IgD-negative memory B cell (primary cell): Measurements from ENCODE around the gene PAX7. TPM values are rescaled to one million over a fixed set of nuclear protein-coding genes. Genes with fewer than 3 reads are reported as not detected.

Experiments used
- H3K27ac Mint-ChIP-seq, 3 donors: one replicate each; pipeline ENCODE4 v1.8.0; 2020 to 2022; ENCODE audit warnings: mild to moderate bottlenecking in 3 of 3, mixed read lengths in 3 of 3, moderate library complexity in 1 of 3
- H3K27me3 Mint-ChIP-seq: one replicate; pipeline ENCODE4 v1.8.0; 2021; ENCODE audit warnings: mixed read lengths
- H3K36me3 Mint-ChIP-seq: one replicate; pipeline ENCODE4 v1.8.0; 2020; ENCODE audit warnings: mild to moderate bottlenecking, mixed read lengths
- H3K4me1 Mint-ChIP-seq, 3 donors: one replicate each; pipeline ENCODE4 v1.8.0; 2020 to 2022; ENCODE audit warnings: mixed read lengths in 3 of 3, mild to moderate bottlenecking in 1 of 3
- H3K4me3 Mint-ChIP-seq, 4 donors: one replicate each; pipeline ENCODE4 v1.8.0; 2020 to 2022; ENCODE audit warnings: mild to moderate bottlenecking in 4 of 4, mixed read lengths in 4 of 4, moderate library complexity in 3 of 4
- H3K9me3 Mint-ChIP-seq, 3 donors: one replicate each; pipeline ENCODE4 v1.8.0; 2020 to 2021; ENCODE audit warnings: mixed read lengths in 3 of 3, mild to moderate bottlenecking in 1 of 3
- polyA plus RNA-seq: library from polyadenylated mRNA; unstranded; fragments of 300-500 nt; fragmentation: Illumina TruSeq; gene quantifications from one replicate; pipeline ENCODE4 v1.2.3, GENCODE V29; 2021

Gene PAX7
- polyA plus RNA-seq, 1 donor from 2014 or later: not detected

- Mint-ChIP-seq H3K4me3 (no peak overlapping the region), H3K4me1 (no peaks in the 10 kb centered on the region), H3K27ac (no peak overlapping the region), H3K36me3 (peaks cover 2% of the 10 kb centered on the region), H3K9me3 (no peaks in the 10 kb centered on the region), H3K27me3 (no peaks in the 10 kb centered on the region)
These were observed 23.3 kb upstream of the PAX7 start for GRCh38 chr1:18607289-18607760.

- Mint-ChIP-seq H3K27ac (no peak overlapping the region), H3K9me3 (no peaks in the 10 kb centered on the region), H3K36me3 (peaks cover 2% of the 10 kb centered on the region), H3K4me1 (no peaks in the 10 kb centered on the region), H3K4me3 (no peak overlapping the region), H3K27me3 (no peaks in the 10 kb centered on the region)
These were observed 22.1 kb upstream of the PAX7 start for GRCh38 chr1:18608534-18608933.

- H3K9me3 Mint-ChIP-seq: no peaks in the 10 kb centered on the region
- no peaks in the 10 kb centered on the region for H3K27me3 Mint-ChIP-seq
- no peak overlapping the region for H3K4me3 Mint-ChIP-seq
- H3K4me1 Mint-ChIP-seq: no peaks in the 10 kb centered on the region
- no peaks in the 10 kb centered on the region for H3K36me3 Mint-ChIP-seq
- no peak overlapping the region for H3K27ac Mint-ChIP-seq
These were observed 19.3 kb upstream of the PAX7 start for GRCh38 chr1:18611311-18611710.

- no peaks in the 10 kb centered on the region for H3K36me3 Mint-ChIP-seq
- H3K4me3 Mint-ChIP-seq: no peak overlapping the region
- H3K27me3 Mint-ChIP-seq: peaks cover 2% of the 10 kb centered on the region
- H3K9me3 Mint-ChIP-seq: no peaks in the 10 kb centered on the region
- H3K4me1 Mint-ChIP-seq: no peaks in the 10 kb centered on the region
- H3K27ac Mint-ChIP-seq: no peak overlapping the region
These were observed 18.6 kb upstream of the PAX7 start for GRCh38 chr1:18612073-18612472.

GRCh38 chr1:18614069-18614735 lies 16.4 kb upstream of the PAX7 start:
- Mint-ChIP-seq H3K9me3 (peaks cover 0 to 6% (median 0%) of the 10 kb centered on the region in 3 donors), H3K36me3 (no peaks in the 10 kb centered on the region), H3K4me3 (no peak overlapping the region), H3K27ac (no peak overlapping the region), H3K27me3 (peaks cover 3% of the 10 kb centered on the region), H3K4me1 (no peaks in the 10 kb centered on the region)

- no peak overlapping the region for H3K4me3 Mint-ChIP-seq
- H3K27ac Mint-ChIP-seq: no peak overlapping the region
- H3K36me3 Mint-ChIP-seq: no peaks in the 10 kb centered on the region
- peaks cover 0 to 6% (median 0%) of the 10 kb centered on the region in 3 donors for H3K9me3 Mint-ChIP-seq
- no peaks in the 10 kb centered on the region for H3K4me1 Mint-ChIP-seq
- H3K27me3 Mint-ChIP-seq: peaks cover 13% of the 10 kb centered on the region
These were observed 11.8 kb upstream of the PAX7 start for GRCh38 chr1:18618546-18619466.

- Mint-ChIP-seq H3K4me3 (no peak overlapping the region), H3K27ac (no peak overlapping the region), H3K36me3 (no peaks in the 10 kb centered on the region), H3K27me3 (peaks cover 20% of the 10 kb centered on the region), H3K4me1 (no peaks in the 10 kb centered on the region), H3K9me3 (peaks cover 0 to 6% (median 0%) of the 10 kb centered on the region in 3 donors)
These were observed 11.2 kb upstream of the PAX7 start for GRCh38 chr1:18619467-18619835.

GRCh38 chr1:18628511-18628910 lies 2.1 kb upstream of the PAX7 start:
- H3K4me1 Mint-ChIP-seq: peaks cover 0 to 2% (median 0%) of the 10 kb centered on the region in 3 donors
- H3K27ac Mint-ChIP-seq: no peak overlapping the region
- H3K36me3 Mint-ChIP-seq: no peaks in the 10 kb centered on the region
- H3K9me3 Mint-ChIP-seq: no peaks in the 10 kb centered on the region
- H3K27me3 Mint-ChIP-seq: peaks cover 66% of the 10 kb centered on the region
- no peak overlapping the region for H3K4me3 Mint-ChIP-seq

- H3K4me3 Mint-ChIP-seq: no peak overlapping the region
- H3K9me3 Mint-ChIP-seq: peaks cover 0 to 4% (median 0%) of the 10 kb centered on the region in 3 donors
- peaks cover 0 to 2% (median 0%) of the 10 kb centered on the region in 3 donors for H3K4me1 Mint-ChIP-seq
- peaks cover 1% of the 10 kb centered on the region for H3K36me3 Mint-ChIP-seq
- H3K27ac Mint-ChIP-seq: no peak overlapping the region
- H3K27me3 Mint-ChIP-seq: peaks cover 66% of the 10 kb centered on the region
These were observed 761 bp upstream of the PAX7 start for GRCh38 chr1:18629659-18630510.

- Mint-ChIP-seq H3K27ac (peak overlapping the region in 1 of 3 donors; percentile 67), H3K36me3 (peaks cover 1% of the 10 kb centered on the region), H3K4me3 (peak overlapping the region in 1 of 4 donors; percentile 86), H3K4me1 (peaks cover 0 to 2% (median 0%) of the 10 kb centered on the region in 3 donors), H3K27me3 (peaks cover 64% of the 10 kb centered on the region), H3K9me3 (peaks cover 0 to 6% (median 0%) of the 10 kb centered on the region in 3 donors)
These were observed 1.0 kb downstream of the PAX7 start for GRCh38 chr1:18631496-18632217.

- Mint-ChIP-seq H3K27me3 (peaks cover 68% of the 10 kb centered on the region), H3K4me3 (peak overlapping the region in 1 of 4 donors; percentile 86), H3K4me1 (peaks cover 0 to 2% (median 0%) of the 10 kb centered on the region in 3 donors), H3K36me3 (peaks cover 3% of the 10 kb centered on the region), H3K9me3 (peaks cover 0 to 6% (median 0%) of the 10 kb centered on the region in 3 donors), H3K27ac (peak overlapping the region in 1 of 3 donors; percentile 67)
These were observed 1.6 kb downstream of the PAX7 start for GRCh38 chr1:18632218-18632588.

- peaks cover 3% of the 10 kb centered on the region for H3K36me3 Mint-ChIP-seq
- peaks cover 0 to 6% (median 0%) of the 10 kb centered on the region in 3 donors for H3K9me3 Mint-ChIP-seq
- peak overlapping the region in 2 of 3 donors; percentile 23 to 67 for H3K27ac Mint-ChIP-seq
- H3K4me1 Mint-ChIP-seq: peaks cover 0 to 2% (median 0%) of the 10 kb centered on the region in 3 donors
- H3K4me3 Mint-ChIP-seq: peak overlapping the region in 1 of 4 donors; percentile 23
- H3K27me3 Mint-ChIP-seq: peaks cover 68% of the 10 kb centered on the region
These were observed 2.3 kb downstream of the PAX7 start for GRCh38 chr1:18632783-18633421.

- peak overlapping the region in 1 of 4 donors; percentile 23 for H3K4me3 Mint-ChIP-seq
- peaks cover 69% of the 10 kb centered on the region for H3K27me3 Mint-ChIP-seq
- H3K36me3 Mint-ChIP-seq: peaks cover 3% of the 10 kb centered on the region
- H3K4me1 Mint-ChIP-seq: peaks cover 0 to 2% (median 0%) of the 10 kb centered on the region in 3 donors
- peaks cover 0 to 6% (median 0%) of the 10 kb centered on the region in 3 donors for H3K9me3 Mint-ChIP-seq
- H3K27ac Mint-ChIP-seq: peak overlapping the region in 1 of 3 donors; percentile 67
These were observed 2.9 kb downstream of the PAX7 start for GRCh38 chr1:18633422-18634155.
